ENCODE data around the gene FXYD6.

The FXYD6 gene

DNA sequence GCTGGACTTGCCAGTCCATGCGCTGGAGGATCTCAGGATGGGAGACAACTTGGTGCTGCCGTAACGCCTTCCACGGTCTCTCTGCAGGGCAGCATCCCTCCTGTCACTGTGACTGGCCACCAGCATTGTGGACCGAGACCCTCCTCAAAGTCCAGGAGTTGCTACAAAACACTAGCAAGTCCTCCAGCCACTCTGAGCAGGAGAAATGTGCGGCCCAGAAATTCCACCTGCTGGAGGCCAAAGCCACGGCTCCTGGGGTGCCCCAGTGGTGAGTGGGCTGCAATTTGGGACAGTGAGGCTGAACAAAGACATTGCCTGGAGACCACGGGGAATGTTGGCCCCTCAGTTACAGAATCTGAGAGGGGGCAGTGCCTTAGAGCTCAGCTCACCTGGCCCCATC lies 72.6 kb downstream of the FXYD6 start:
- Histone ChIP-seq H3K79me2 (ENCODE audit: low read length) (no peaks in the 10 kb centered on the region), H3K9me3 (replicated peaks; ENCODE audit: insufficient read depth, low read length) (no peaks in the 10 kb centered on the region), H3K36me3 (replicated peaks; ENCODE audit: insufficient read depth, low read length) (no peaks in the 10 kb centered on the region), H2AFZ (ENCODE audit: low read length) (no peak overlapping the region), H3F3A (ENCODE audit: insufficient read depth, low read length) (no peaks in the 10 kb centered on the region), H3K4me1 (ENCODE audit: low read length) (no peaks in the 10 kb centered on the region), H3K4me2 (ENCODE audit: low read depth, low read length) (no peak overlapping the region), H4K20me1 (ENCODE audit: insufficient read depth, low read length) (no peaks in the 10 kb centered on the region), H3K27me3 (replicated peaks; ENCODE audit: insufficient read depth, low read length) (peaks cover 7% of the 10 kb centered on the region; the same call in 1 of the 2 replicates), H3K27ac (ENCODE audit: low read length) (no peak overlapping the region), H3K9ac (ENCODE audit: low read length) (no peak overlapping the region), H3K4me3 (ENCODE audit: low read length) (no peak overlapping the region), H3K9me2 (replicated peaks; ENCODE audit: insufficient read depth, low read length) (no peaks in the 10 kb centered on the region)
- TF ChIP-seq, protein P1, sequence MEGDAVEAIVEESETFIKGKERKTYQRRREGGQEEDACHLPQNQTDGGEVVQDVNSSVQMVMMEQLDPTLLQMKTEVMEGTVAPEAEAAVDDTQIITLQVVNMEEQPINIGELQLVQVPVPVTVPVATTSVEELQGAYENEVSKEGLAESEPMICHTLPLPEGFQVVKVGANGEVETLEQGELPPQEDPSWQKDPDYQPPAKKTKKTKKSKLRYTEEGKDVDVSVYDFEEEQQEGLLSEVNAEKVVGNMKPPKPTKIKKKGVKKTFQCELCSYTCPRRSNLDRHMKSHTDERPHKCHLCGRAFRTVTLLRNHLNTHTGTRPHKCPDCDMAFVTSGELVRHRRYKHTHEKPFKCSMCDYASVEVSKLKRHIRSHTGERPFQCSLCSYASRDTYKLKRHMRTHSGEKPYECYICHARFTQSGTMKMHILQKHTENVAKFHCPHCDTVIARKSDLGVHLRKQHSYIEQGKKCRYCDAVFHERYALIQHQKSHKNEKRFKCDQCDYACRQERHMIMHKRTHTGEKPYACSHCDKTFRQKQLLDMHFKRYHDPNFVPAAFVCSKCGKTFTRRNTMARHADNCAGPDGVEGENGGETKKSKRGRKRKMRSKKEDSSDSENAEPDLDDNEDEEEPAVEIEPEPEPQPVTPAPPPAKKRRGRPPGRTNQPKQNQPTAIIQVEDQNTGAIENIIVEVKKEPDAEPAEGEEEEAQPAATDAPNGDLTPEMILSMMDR (IDR thresholded peaks at IDR 0.05; ENCODE audit: low read length): no peak
- TF ChIP-seq EZH2 (optimal IDR thresholded peaks at IDR 0.05; ENCODE audit: low read depth, low read length) (no peak), EZH2phosphoT487 (IDR thresholded peaks at IDR 0.05; ENCODE audit: low read length) (no peak)
- DNase-seq: no peak

DNA sequence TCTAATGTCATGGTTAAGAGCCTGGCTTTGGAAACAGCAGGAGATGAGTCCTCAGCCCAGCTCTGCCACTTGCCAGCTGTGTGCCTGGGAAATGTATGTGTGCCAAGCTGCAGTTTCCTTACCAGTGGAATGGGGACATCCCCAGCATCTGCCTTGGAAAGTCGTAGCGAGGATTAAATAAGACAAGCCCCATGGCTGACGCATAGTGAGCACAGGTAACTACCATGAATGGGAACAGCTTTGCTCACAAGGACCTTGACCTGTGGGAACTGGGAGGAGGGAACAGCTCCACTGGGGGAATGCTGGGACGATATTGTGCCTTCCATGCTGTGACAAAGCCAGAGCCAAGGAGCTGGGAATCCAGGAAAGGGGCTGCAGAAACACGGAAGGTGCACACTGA lies 76.8 kb downstream of the FXYD6 start:
- TF ChIP-seq EZH2 (optimal IDR thresholded peaks at IDR 0.05; ENCODE audit: low read depth, low read length) (no peak), EZH2phosphoT487 (IDR thresholded peaks at IDR 0.05; ENCODE audit: low read length) (no peak)
- TF ChIP-seq, protein P1 (IDR thresholded peaks at IDR 0.05; ENCODE audit: low read length): no peak
- Histone ChIP-seq H2AFZ (ENCODE audit: low read length) (no peak overlapping the region), H3K9ac (ENCODE audit: low read length) (no peak overlapping the region), H3K27me3 (replicated peaks; ENCODE audit: insufficient read depth, low read length) (peaks cover 41% of the 10 kb centered on the region), H3K4me1 (ENCODE audit: low read length) (no peaks in the 10 kb centered on the region), H3K27ac (ENCODE audit: low read length) (no peak overlapping the region), H3K36me3 (replicated peaks; ENCODE audit: insufficient read depth, low read length) (no peaks in the 10 kb centered on the region), H3K9me3 (replicated peaks; ENCODE audit: insufficient read depth, low read length) (no peaks in the 10 kb centered on the region), H3F3A (ENCODE audit: insufficient read depth, low read length) (no peaks in the 10 kb centered on the region), H3K9me2 (replicated peaks; ENCODE audit: insufficient read depth, low read length) (no peaks in the 10 kb centered on the region), H3K4me2 (ENCODE audit: low read depth, low read length) (no peak overlapping the region), H3K79me2 (ENCODE audit: low read length) (no peaks in the 10 kb centered on the region), H4K20me1 (ENCODE audit: insufficient read depth, low read length) (no peaks in the 10 kb centered on the region), H3K4me3 (ENCODE audit: low read length) (no peak overlapping the region)
- no peak for DNase-seq

DNA sequence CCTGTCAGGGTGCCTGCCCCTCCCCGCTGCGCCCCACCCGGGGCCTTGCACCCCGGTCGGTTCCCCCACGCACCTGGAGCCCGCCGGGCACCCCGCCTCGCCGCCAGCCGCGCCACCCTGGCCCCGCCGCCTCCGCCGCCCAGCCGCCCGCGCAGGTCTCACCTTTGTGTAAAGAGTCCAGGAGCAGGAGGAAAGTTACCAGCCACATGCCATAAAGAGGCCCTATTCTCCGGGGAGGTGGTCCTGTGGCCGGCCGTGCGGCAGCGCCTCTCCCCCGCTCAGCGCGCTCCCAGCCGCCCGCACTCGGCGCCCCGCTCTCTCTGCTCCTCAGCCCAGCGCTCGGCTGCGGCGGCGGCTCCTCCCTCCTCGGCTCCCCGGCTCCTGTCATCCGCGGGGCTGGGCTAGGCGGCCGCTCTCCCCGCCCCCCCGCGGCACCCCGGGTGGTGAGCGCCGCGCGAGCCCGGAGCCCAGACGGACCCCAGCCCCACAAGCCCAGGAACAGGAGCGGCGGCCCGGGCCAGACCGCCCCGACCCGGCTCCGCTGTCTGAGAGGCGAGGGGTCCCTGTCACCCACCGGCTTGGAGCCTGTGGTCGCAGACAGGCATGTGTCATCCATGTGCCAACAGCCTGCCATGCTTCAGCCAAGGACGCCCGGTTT lies 79.5 kb downstream of the FXYD6 start, which contains the start of gene DSCAML1:
TSS of gene DSCAML1 (minus strand) at position 345 of the 658 bp plus-strand sequence. CDS start at position 208, 137 bp downstream.
- no peak within 1 kb of the TSS for H2AFZ ChIP-seq (ENCODE audit: low read length)
- DNase-seq: no peak
- H3K9ac ChIP-seq (ENCODE audit: low read length): no peak within 1 kb of the TSS
- no peaks in the 10 kb centered on the region for H3K4me1 ChIP-seq (ENCODE audit: low read length)
- TF ChIP-seq EZH2phosphoT487 (IDR thresholded peaks at IDR 0.05; ENCODE audit: low read length): no peak
- TF ChIP-seq, protein P1 (IDR thresholded peaks at IDR 0.05; ENCODE audit: low read length): no peak
- TF ChIP-seq EZH2 (optimal IDR thresholded peaks at IDR 0.05; ENCODE audit: low read depth, low read length): no peak
- H3K9me3 ChIP-seq (replicated peaks; ENCODE audit: insufficient read depth, low read length): no peaks in the 10 kb centered on the region
- no peaks in the 10 kb centered on the region for H3K9me2 ChIP-seq (replicated peaks; ENCODE audit: insufficient read depth, low read length)
- no peaks in the 10 kb centered on the region for H3F3A ChIP-seq (ENCODE audit: insufficient read depth, low read length)
- no peak within 1 kb of the TSS for H3K4me2 ChIP-seq (ENCODE audit: low read depth, low read length)
- peaks cover 62% of the 10 kb centered on the region for H3K27me3 ChIP-seq (replicated peaks; ENCODE audit: insufficient read depth, low read length)
- no peak within 1 kb of the TSS for H3K27ac ChIP-seq (ENCODE audit: low read length)
- no peaks in the 10 kb centered on the region for H4K20me1 ChIP-seq (ENCODE audit: insufficient read depth, low read length)
- H3K4me3 ChIP-seq (ENCODE audit: low read length): no peak within 1 kb of the TSS
- no peaks in the 10 kb centered on the region for H3K36me3 ChIP-seq (replicated peaks; ENCODE audit: insufficient read depth, low read length)
- no peaks in the 10 kb centered on the region for H3K79me2 ChIP-seq (ENCODE audit: low read length)
